ENCODE measurements around the gene MUTYH. TPM values are rescaled to one million over a fixed set of nuclear protein-coding genes. Genes with fewer than 3 reads are reported as not detected.
"Not testable (repeated sequence)": the region's sequence is repeated elsewhere in the genome, so short reads cannot be mapped to it uniquely, and the experiment has no call there.

Gene MUTYH
- total RNA-seq, 2 experiments from 2014 or later = 52.6 to 70.1 TPM

DNA sequence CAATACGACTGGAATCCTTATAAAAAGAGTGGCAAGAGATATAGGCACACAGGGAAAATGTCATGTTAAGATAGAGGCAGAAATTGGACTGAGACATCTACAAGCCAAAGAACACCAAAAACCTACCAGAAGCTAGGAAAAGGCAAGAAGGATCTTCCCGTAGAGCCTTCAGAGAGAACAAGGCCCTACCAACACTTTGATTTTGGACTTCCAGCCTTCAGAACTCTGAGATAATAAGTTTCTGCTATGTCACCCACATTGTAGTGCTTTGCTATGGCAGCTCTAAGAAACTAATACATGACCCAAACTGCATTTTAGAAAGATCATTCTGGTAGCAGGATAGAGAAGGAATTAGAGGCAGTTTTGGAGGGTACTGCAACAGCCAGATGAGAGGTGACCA is 24.1 kb upstream of the MUTYH start:
- intact Hi-C loops (cut with micrococcal nuclease; ENCODE audit: unreplicated experiment) = no loop called here
- no peak for TF ChIP-seq EZH2phosphoT487 (IDR thresholded peaks at IDR 0.05; ENCODE audit: borderline replicate concordance, low read depth, low read length)
- TF ChIP-seq, protein P1, sequence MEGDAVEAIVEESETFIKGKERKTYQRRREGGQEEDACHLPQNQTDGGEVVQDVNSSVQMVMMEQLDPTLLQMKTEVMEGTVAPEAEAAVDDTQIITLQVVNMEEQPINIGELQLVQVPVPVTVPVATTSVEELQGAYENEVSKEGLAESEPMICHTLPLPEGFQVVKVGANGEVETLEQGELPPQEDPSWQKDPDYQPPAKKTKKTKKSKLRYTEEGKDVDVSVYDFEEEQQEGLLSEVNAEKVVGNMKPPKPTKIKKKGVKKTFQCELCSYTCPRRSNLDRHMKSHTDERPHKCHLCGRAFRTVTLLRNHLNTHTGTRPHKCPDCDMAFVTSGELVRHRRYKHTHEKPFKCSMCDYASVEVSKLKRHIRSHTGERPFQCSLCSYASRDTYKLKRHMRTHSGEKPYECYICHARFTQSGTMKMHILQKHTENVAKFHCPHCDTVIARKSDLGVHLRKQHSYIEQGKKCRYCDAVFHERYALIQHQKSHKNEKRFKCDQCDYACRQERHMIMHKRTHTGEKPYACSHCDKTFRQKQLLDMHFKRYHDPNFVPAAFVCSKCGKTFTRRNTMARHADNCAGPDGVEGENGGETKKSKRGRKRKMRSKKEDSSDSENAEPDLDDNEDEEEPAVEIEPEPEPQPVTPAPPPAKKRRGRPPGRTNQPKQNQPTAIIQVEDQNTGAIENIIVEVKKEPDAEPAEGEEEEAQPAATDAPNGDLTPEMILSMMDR (conservative IDR thresholded peaks at IDR 0.05; ENCODE audit: low read length) = no peak
- H3K79me2 ChIP-seq (ENCODE audit: insufficient read depth, low read depth, low read length) = no peaks in the 10 kb centered on the region
- no peaks in the 10 kb centered on the region for H3K9me3 ChIP-seq (ENCODE audit: low read length)
- H4K20me1 ChIP-seq (ENCODE audit: insufficient read depth, low read length) = no peaks in the 10 kb centered on the region
- no peak overlapping the region for H3K4me3 ChIP-seq (ENCODE audit: low read depth, low read length, poor library complexity, severe bottlenecking)
- peaks cover 4% of the 10 kb centered on the region for H3K4me1 ChIP-seq (ENCODE audit: insufficient read depth, low read length, poor library complexity, severe bottlenecking)
- H3K36me3 ChIP-seq (ENCODE audit: insufficient read depth, low read length) = no peaks in the 10 kb centered on the region
- no peak overlapping the region for H2AFZ ChIP-seq (ENCODE audit: low read length)
- H3K9me2 ChIP-seq (ENCODE audit: insufficient read depth, low read length) = no peaks in the 10 kb centered on the region
- H3K4me2 ChIP-seq (ENCODE audit: low read length) = no peak overlapping the region
- ChIA-PET CTCF (ENCODE audit: unreplicated experiment) (no interaction called here), POLR2A (interaction anchor here (0.7 to 1.6 kb wide), 4 partner anchors 11 to 265 kb away, joined by 3 to 9 read pairs (median 4); partner anchors contain the start of genes MUTYH and TOE1)
- BruUV-seq (replicated peaks) = no TSS peak
- no peak for DNase-seq (ENCODE audit: low spot score)
- no peak overlapping the region for H3K27ac ChIP-seq (ENCODE audit: low read depth, low read length, poor library complexity, severe bottlenecking)

DNA sequence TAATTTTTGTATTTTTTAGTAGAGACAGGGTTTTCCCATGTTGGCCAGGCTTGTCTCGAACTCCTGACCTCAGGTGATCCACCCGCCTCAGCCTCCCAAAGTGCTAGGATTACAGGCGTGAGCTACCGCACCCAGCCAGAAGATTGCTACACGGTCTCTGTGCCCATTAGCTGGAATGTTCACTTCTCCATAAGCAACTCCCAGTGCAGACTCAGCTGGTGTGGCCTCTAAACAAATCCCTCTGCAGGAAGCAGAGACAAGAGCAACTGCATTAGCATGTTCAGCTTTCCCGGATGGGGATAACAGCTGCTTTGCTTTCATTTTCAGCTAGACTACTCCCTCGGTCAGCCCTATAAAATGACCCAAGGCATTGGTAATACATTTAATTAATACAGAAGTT is 20.7 kb upstream of the MUTYH start:
- H3K4me1 ChIP-seq (ENCODE audit: insufficient read depth, low read length, poor library complexity, severe bottlenecking); H4K20me1 ChIP-seq (ENCODE audit: insufficient read depth, low read length); intact Hi-C loops (cut with micrococcal nuclease; ENCODE audit: unreplicated experiment); H3K9me2 ChIP-seq (ENCODE audit: insufficient read depth, low read length); H2AFZ ChIP-seq (ENCODE audit: low read length); BruUV-seq (replicated peaks); DNase-seq (ENCODE audit: low spot score); H3K9me3 ChIP-seq (ENCODE audit: low read length); H3K4me3 ChIP-seq (ENCODE audit: low read depth, low read length, poor library complexity, severe bottlenecking); H3K79me2 ChIP-seq (ENCODE audit: insufficient read depth, low read depth, low read length); H3K36me3 ChIP-seq (ENCODE audit: insufficient read depth, low read length); H3K4me2 ChIP-seq (ENCODE audit: low read length); H3K27ac ChIP-seq (ENCODE audit: low read depth, low read length, poor library complexity, severe bottlenecking): not testable (repeated sequence)
- ChIA-PET POLR2A (interaction anchor here (0.6 to 2.2 kb wide), 2 partner anchors 33 to 131 kb away, joined by 4 to 14 read pairs; partner anchors contain the start of gene TESK2), CTCF (ENCODE audit: unreplicated experiment) (interaction anchor here (1.5 to 2.5 kb wide), 3 partner anchors 9 to 139 kb away, joined by 3 to 21 read pairs (median 5); partner anchors contain the start of genes CCDC163, MMACHC and TESK2)

DNA sequence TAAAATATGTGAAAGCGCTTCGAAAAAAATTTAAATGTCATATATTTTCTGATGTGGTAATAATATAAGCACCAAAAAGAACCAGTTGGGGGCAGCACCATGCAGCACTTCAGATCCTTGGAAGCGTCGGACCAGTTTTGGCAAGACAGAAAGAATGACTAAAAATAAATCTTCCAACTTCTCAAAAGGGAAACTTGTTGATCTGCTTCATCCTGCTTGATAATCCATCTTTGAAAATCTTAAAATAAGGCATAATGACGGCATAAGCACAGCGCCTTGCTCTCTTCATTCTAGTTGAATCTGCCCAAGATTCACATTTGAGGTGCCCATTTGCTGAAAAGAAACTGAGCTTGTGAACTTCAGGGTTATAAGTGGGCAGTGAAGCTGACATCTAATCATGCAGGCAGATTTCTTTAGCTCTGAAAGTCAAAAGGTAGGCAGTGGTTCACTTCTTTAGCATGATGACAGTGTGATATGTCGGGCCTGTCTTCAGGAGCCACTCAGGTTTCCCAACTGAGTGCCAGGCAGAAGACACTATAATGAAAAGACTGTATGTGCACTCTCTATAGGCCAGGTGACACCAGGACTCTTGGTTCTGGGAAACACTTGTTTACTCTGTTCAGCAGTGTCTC is 19.8 kb upstream of the MUTYH start:
- H4K20me1 ChIP-seq (ENCODE audit: insufficient read depth, low read length) = no peaks in the 10 kb centered on the region
- TF ChIP-seq, protein P1 (conservative IDR thresholded peaks at IDR 0.05; ENCODE audit: low read length) = peak; percentile 93
- no peak for TF ChIP-seq EZH2phosphoT487 (IDR thresholded peaks at IDR 0.05; ENCODE audit: borderline replicate concordance, low read depth, low read length)
- peak; percentile 74 for DNase-seq (ENCODE audit: low spot score)
- no TSS peak for BruUV-seq (replicated peaks)
- no peak overlapping the region; the same call in 1 of the 2 replicates for H3K4me2 ChIP-seq (ENCODE audit: low read length)
- H3K36me3 ChIP-seq (ENCODE audit: insufficient read depth, low read length) = no peaks in the 10 kb centered on the region
- H3K79me2 ChIP-seq (ENCODE audit: insufficient read depth, low read depth, low read length) = no peaks in the 10 kb centered on the region
- H2AFZ ChIP-seq (ENCODE audit: low read length) = peak overlapping the region; percentile 58; the same call in 1 of the 2 replicates
- no peak overlapping the region for H3K27ac ChIP-seq (ENCODE audit: low read depth, low read length, poor library complexity, severe bottlenecking)
- no peaks in the 10 kb centered on the region for H3K9me2 ChIP-seq (ENCODE audit: insufficient read depth, low read length)
- intact Hi-C loops (cut with micrococcal nuclease; ENCODE audit: unreplicated experiment) = loop anchor here (1.0 kb wide), 2 partner anchors 133 to 210 kb away; no protein-coding TSS in a partner anchor
- H3K9me3 ChIP-seq (ENCODE audit: low read length) = no peaks in the 10 kb centered on the region
- peaks cover 15% of the 10 kb centered on the region for H3K4me1 ChIP-seq (ENCODE audit: insufficient read depth, low read length, poor library complexity, severe bottlenecking)
- H3K4me3 ChIP-seq (ENCODE audit: low read depth, low read length, poor library complexity, severe bottlenecking) = no peak overlapping the region
- CTCF ChIA-PET (ENCODE audit: unreplicated experiment) = interaction anchor here (0.7 to 2.5 kb wide), 4 partner anchors 10 to 140 kb away, joined by 3 to 21 read pairs (median 4); partner anchors contain the start of genes CCDC163, MMACHC and TESK2
- POLR2A ChIA-PET = interaction anchor here (0.7 to 2.2 kb wide), 3 partner anchors 132 to 140 kb away, joined by 3 to 14 read pairs (median 4); partner anchors contain the start of genes CCDC163, MMACHC and TESK2
